HEK293T (cell line): ENCODE measurements around the gene EPRS1.
"Not testable (repeated sequence)": the region's sequence is repeated elsewhere in the genome, so short reads cannot be mapped to it uniquely, and the experiment has no call there.

Experiments
- ARNT ChIP-seq: fragments of 450-650 bp; IDR thresholded peaks from 2 replicates; pipeline ENCODE4 v1.6.1; 2017; ENCODE audit warnings: mild to moderate bottlenecking
- CTBP1 ChIP-seq: fragments of 450-650 bp; IDR thresholded peaks from 2 replicates; pipeline ENCODE4 v1.6.1; 2016; ENCODE audit warnings: borderline replicate concordance
- FOXM1 ChIP-seq: fragments of 450-650 bp; IDR thresholded peaks from 2 replicates; pipeline ENCODE4 v1.6.1; 2017; ENCODE audit warnings: mild to moderate bottlenecking, borderline replicate concordance
- HDGF ChIP-seq: fragments of 450-650 bp; IDR thresholded peaks from 2 replicates; pipeline ENCODE4 v1.6.1; 2017; ENCODE audit warnings: antibody characterized with exemption, borderline replicate concordance
- L3MBTL2 ChIP-seq: fragments of 450-650 bp; conservative IDR thresholded peaks from 2 replicates; pipeline ENCODE4 v1.6.1; 2016; ENCODE audit warnings: mild to moderate bottlenecking
- LEF1 ChIP-seq: fragments of 450-650 bp; IDR thresholded peaks from 2 replicates; pipeline ENCODE4 v1.6.1; 2017; ENCODE audit warnings: mild to moderate bottlenecking, borderline replicate concordance
- PKNOX1 ChIP-seq: fragments of 450-650 bp; IDR thresholded peaks from 2 replicates; pipeline ENCODE4 v1.6.1; 2016
- SUZ12 ChIP-seq: fragments of 450-650 bp; IDR thresholded peaks from 2 replicates; pipeline ENCODE4 v1.6.1; 2016; ENCODE audit warnings: mild to moderate bottlenecking
- TARDBP ChIP-seq: fragments of 450-650 bp; IDR thresholded peaks from 2 replicates; pipeline ENCODE4 v1.6.1; 2016

- not testable (repeated sequence) for TF ChIP-seq LEF1, CTBP1, ARNT, TARDBP, L3MBTL2, PKNOX1, HDGF, SUZ12, FOXM1
Measured at GRCh38 chr1:220037810-220038209, 8.5 kb downstream of the EPRS1 start.
